GM18858 (cell line): Measurements from ENCODE around the gene VWA7.
"Not testable (repeated sequence)": the region's sequence is repeated elsewhere in the genome, so short reads cannot be mapped to it uniquely, and the experiment has no call there.

Experiments used
- ATAC-seq: cut with Tn5 transposase; IDR thresholded peaks from one replicate; pipeline ENCODE4 v1.9.1; 2021; ENCODE audit not compliant: unreplicated experiment

The VWA7 gene, protein sequence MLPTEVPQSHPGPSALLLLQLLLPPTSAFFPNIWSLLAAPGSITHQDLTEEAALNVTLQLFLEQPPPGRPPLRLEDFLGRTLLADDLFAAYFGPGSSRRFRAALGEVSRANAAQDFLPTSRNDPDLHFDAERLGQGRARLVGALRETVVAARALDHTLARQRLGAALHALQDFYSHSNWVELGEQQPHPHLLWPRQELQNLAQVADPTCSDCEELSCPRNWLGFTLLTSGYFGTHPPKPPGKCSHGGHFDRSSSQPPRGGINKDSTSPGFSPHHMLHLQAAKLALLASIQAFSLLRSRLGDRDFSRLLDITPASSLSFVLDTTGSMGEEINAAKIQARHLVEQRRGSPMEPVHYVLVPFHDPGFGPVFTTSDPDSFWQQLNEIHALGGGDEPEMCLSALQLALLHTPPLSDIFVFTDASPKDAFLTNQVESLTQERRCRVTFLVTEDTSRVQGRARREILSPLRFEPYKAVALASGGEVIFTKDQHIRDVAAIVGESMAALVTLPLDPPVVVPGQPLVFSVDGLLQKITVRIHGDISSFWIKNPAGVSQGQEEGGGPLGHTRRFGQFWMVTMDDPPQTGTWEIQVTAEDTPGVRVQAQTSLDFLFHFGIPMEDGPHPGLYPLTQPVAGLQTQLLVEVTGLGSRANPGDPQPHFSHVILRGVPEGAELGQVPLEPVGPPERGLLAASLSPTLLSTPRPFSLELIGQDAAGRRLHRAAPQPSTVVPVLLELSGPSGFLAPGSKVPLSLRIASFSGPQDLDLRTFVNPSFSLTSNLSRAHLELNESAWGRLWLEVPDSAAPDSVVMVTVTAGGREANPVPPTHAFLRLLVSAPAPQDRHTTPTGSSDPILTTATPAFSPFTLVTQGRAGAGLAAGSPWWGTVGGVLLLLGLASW

GRCh38 chr6:31776989-31777666 is at the start of gene VWA7:
Gene VWA7 (minus strand): TSS chr6:31777328. CDS start chr6:31776779, 549 bp downstream.
- no peak for ATAC-seq

- ATAC-seq: no peak
Observed at GRCh38 chr6:31826793-31827285, 49.7 kb upstream of the VWA7 start.

DNA sequence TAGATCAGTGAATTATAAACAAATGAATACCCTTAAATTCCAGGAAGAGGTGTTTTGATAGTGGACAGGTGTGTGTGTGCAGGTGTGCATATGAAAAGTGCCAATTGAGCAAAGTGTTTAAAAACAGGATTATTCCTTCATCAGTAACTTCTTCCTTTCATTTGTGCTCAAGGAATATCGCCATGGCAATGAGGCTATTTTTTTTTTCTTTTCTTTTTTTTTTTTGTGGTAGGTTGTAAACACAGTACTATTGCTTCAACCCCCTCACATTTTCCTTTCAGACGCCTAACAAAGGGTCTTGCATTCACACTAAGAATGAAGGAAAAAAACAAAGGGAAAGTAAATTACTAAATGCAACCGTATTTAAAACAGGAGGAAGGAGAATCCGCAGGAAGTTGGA is 48.4 kb upstream of the VWA7 start:
- ATAC-seq: no peak

GRCh38 chr6:31823592-31824196 is 46.6 kb upstream of the VWA7 start:
- not testable (repeated sequence) for ATAC-seq

GRCh38 chr6:31822036-31822821 is 45.1 kb upstream of the VWA7 start:
- no peak for ATAC-seq

GRCh38 chr6:31821301-31822035 is 44.3 kb upstream of the VWA7 start:
- no peak for ATAC-seq

- not testable (repeated sequence) for ATAC-seq
Observed at GRCh38 chr6:31820399-31820798, 43.3 kb upstream of the VWA7 start.

DNA sequence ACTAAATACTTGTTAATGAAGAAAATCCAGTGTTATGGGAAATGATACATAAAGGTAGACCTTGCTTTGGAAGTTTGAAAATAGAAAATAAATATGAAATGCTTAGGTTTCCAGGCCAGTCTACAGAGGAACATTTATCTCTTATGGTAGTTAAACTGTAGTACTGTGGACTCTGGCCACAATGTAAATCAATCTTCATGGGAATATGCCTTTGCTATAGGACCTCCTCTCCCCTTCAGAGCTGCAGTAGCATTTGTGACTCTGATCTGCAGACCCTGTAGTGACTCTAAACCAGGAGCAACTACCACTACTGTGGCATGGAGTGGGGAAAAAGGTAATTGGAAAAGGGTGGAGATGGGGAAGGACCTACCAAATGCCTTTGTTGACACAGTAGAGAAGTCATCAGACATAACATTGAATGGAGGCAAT is 42.8 kb upstream of the VWA7 start:
- no peak for ATAC-seq

DNA sequence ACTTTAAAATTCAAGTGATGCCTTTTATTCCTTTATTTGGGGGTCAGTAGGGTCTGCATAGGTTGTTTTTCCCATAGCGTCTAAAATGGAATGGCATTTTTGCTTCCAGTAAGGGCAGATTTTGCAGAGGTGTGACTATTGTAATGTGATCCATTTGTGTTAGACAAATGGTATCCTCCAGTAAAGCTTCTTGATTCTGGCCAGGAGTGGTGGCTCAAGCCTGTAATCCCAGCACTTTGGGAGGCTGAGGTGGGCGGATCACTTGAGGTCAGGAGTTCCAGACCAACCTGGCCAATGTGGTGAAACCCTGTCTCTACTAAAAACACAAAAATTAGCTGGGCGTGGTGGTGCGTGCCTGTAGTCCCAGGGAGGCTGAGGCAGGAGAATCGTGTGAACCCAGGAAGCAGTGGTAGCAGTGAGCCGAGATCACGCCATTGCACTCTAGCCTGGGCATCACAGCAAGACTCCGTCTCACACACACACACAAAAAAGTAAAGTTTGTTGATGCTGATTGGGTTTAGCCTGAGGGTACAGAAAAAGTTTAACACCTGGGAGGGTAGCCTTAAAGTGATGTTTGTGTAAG is 40.9 kb upstream of the VWA7 start:
- not testable (repeated sequence) for ATAC-seq

- ATAC-seq: not testable (repeated sequence)
Observed at GRCh38 chr6:31817133-31817928, 40.2 kb upstream of the VWA7 start.

DNA sequence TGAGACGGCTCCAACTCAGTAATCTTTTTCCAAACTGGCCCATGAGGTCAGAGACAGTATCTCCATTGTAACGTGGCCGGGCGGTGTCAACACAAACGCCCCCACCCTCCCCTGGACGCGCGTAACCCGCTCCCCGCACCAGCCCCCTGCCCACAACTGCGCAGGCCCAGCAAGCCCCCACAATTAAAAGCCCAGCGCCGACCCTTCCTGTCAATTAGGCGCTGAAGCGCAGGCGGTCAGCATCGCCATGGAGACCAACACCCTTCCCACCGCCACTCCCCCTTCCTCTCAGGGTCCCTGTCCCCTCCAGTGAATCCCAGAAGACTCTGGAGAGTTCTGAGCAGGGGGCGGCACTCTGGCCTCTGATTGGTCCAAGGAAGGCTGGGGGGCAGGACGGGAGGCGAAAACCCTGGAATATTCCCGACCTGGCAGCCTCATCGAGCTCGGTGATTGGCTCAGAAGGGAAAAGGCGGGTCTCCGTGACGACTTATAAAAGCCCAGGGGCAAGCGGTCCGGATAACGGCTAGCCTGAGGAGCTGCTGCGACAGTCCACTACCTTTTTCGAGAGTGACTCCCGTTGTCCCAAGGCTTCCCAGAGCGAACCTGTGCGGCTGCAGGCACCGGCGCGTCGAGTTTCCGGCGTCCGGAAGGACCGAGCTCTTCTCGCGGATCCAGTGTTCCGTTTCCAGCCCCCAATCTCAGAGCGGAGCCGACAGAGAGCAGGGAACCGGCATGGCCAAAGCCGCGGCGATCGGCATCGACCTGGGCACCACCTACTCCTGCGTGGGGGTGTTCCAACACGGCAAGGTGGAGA is 38.1 kb upstream of the VWA7 start, which contains the start of the genes HSPA1A and HSPA1L:
TSS of gene HSPA1A (plus strand) at position 519 of the 814 bp plus-strand sequence. CDS start at position 733, 214 bp downstream.
TSS of gene HSPA1L (minus strand) at position 259 of the 814 bp plus-strand sequence. CDS start 3,311 bp downstream, outside the sequence.
- ATAC-seq: no peak

GRCh38 chr6:31814677-31815024 is 37.5 kb upstream of the VWA7 start:
- ATAC-seq: no peak

DNA sequence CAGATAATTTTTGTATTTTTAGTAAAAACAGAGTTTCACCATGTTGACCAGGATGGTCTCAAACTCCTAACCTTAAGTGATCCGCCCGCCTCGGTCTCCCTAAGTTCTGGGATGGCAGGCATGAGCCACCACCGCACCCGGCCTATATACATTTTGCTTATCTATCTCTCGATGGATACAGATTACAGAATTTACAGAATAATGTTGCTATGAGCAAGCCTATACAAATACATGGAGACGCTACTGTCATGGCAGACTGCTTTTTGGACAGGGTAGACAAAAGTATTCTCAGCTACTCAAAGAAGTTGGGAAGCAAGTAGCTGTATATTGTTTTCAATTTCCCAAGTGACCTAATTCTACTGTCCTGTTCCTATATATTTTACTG is 36.3 kb upstream of the VWA7 start:
- ATAC-seq: no peak

GRCh38 chr6:31811645-31812044 is 34.5 kb upstream of the VWA7 start:
- no peak for ATAC-seq

DNA sequence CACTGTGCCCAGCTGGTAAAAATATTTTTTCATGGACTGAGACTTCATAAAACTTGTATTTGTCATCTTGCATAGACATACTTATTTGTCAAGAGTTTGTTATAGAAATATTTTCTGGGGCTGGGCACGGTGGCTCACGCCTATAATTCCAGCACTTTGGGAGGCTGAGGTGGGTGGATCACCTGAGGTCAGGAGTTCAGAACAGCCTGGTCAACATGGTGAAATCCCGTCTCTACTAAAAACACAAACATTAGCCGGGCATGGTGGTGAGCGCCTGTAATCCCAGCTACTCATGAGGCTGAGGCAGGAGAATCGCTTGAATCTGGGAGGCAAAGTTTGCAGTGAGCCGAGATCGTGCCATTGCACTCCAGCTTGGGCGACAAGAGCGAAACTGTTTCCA is 31.5 kb upstream of the VWA7 start:
- not testable (repeated sequence) for ATAC-seq

GRCh38 chr6:31806470-31807272 is 29.5 kb upstream of the VWA7 start, which contains the start of gene LSM2:
Gene LSM2 (minus strand): TSS chr6:31806966. CDS start chr6:31806757, 209 bp downstream.
- peak; percentile 63 for ATAC-seq
